Activated CD8-positive, alpha-beta T cell treated with anti-CD3 and anti-CD28 coated beads for 36 hours (primary cell): Measurements from ENCODE around the gene APOL3. TPM values are rescaled to one million over a fixed set of nuclear protein-coding genes. Genes with fewer than 3 reads are reported as not detected.
"Not testable (repeated sequence)": the region's sequence is repeated elsewhere in the genome, so short reads cannot be mapped to it uniquely, and the experiment has no call there.

Experiments
- ATAC-seq: fragments of 200-7000 bp; cut with Tn5 transposase; one replicate; pipeline ENCODE4 v1.10.0; 2021; ENCODE audit warnings: mild to moderate bottlenecking, moderate library complexity
- CTCF ChIA-PET: fragments of 350-600 bp; sonication (Branson Sonifier 250); formaldehyde crosslinking; loops from one replicate; lab custom pipeline; 2021; ENCODE audit warnings: antibody characterized with exemption; lab: Charles Lee
- POLR2A ChIA-PET: fragments of 350-600 bp; sonication (Branson Sonifier 250); formaldehyde crosslinking; loops from one replicate; lab custom pipeline; 2021; ENCODE audit warnings: antibody characterized with exemption; lab: Charles Lee
- DNase-seq: peaks from one replicate; pipeline ENCODE4 v3.0.0-alpha.2; 2020
- H3K27ac Mint-ChIP-seq: one replicate; pipeline ENCODE4 v1.8.0; 2021; ENCODE audit warnings: mild to moderate bottlenecking, mixed read lengths
- H3K27me3 Mint-ChIP-seq: one replicate; pipeline ENCODE4 v1.8.0; 2021; ENCODE audit warnings: mixed read lengths
- H3K36me3 Mint-ChIP-seq: one replicate; pipeline ENCODE4 v1.8.0; 2021; ENCODE audit warnings: low read depth, mixed read lengths
- H3K4me1 Mint-ChIP-seq: one replicate; pipeline ENCODE4 v1.8.0; 2021; ENCODE audit warnings: low read depth, mixed read lengths
- H3K4me3 Mint-ChIP-seq: one replicate; pipeline ENCODE4 v1.8.0; 2021; ENCODE audit warnings: mild to moderate bottlenecking, moderate library complexity, mixed read lengths
- H3K9me3 Mint-ChIP-seq: one replicate; pipeline ENCODE4 v1.8.0; 2021; ENCODE audit warnings: mixed read lengths
- CTCF ChIP-seq: fragments of 200-600 bp; IDR thresholded peaks from one replicate; pipeline ENCODE4 v1.8.0; 2022; ENCODE audit warnings: antibody characterized with exemption, mild to moderate bottlenecking
- intact Hi-C: fragments of 100-400 bp; cut with micrococcal nuclease; formaldehyde crosslinking; loops from one replicate; pipeline ENCODE4 v1.10.0; 2022
- total RNA-seq, 2 experiments: library from RNA; stranded (reverse); gene quantifications; one replicate each; pipeline ENCODE4 v1.2.3, GENCODE V29; 2021

Gene APOL3
- total RNA-seq, 2 experiments from 2014 or later = 44.5 to 46.7 TPM

GRCh38 chr22:36156119-36156514 lies 4.4 kb downstream of the APOL3 start:
- peaks cover 45% of the 10 kb centered on the region for H3K36me3 Mint-ChIP-seq
- intact Hi-C loops = no loop called here

DNA sequence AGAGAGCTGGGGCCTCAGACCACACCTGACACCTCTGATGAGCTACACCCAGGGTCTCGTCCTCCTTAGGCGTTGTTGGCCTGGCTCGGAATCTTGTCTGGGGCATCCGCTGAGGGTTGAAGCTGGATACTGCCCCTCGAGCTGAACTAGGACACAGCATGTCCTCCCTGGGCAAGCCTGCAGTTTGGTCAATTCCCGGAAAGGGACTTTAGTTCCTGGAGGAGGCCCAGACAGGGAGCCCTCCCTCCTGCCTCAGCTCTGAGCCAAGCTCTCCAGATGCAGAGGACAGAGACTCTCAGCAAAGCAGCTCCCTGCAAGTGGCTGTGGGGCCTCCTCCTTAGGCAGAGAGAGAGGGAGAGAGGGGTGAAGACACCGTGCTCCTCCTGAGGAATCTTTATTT lies 4.9 kb downstream of the APOL3 start:
- ChIA-PET CTCF (interaction anchor here (0.9 to 1.3 kb wide), 3 partner anchors 22 to 330 kb away, joined by 3 to 4 read pairs (median 3); no protein-coding TSS in a partner anchor), POLR2A (interaction anchor here (0.6 kb wide), 1 partner anchor 85 kb away, joined by 3 read pairs; no protein-coding TSS in a partner anchor)
- H3K9me3 Mint-ChIP-seq = peaks cover 11% of the 10 kb centered on the region
- peaks cover 45% of the 10 kb centered on the region for H3K36me3 Mint-ChIP-seq
- H3K27ac Mint-ChIP-seq = peak overlapping the region; percentile 99
- peaks cover 86% of the 10 kb centered on the region for H3K4me1 Mint-ChIP-seq
- no peak for DNase-seq
- H3K27me3 Mint-ChIP-seq = no peaks in the 10 kb centered on the region
- no peak for TF ChIP-seq CTCF
- peak overlapping the region; percentile 89 for H3K4me3 Mint-ChIP-seq
- no peak for ATAC-seq
- intact Hi-C loops = no loop called here

More at GRCh38 chr22:36156119-36156514, 4.4 kb downstream of the APOL3 start:
- peaks cover 11% of the 10 kb centered on the region for H3K9me3 Mint-ChIP-seq
- ATAC-seq = no peak
- POLR2A ChIA-PET = interaction anchor here (0.6 to 0.8 kb wide), 2 partner anchors 85 to 109 kb away, joined by 3 read pairs; no protein-coding TSS in a partner anchor
- CTCF ChIA-PET = interaction anchor here (1.1 to 10.5 kb wide), 3 partner anchors 20 to 330 kb away, joined by 3 to 156 read pairs (median 4); no protein-coding TSS in a partner anchor
- TF ChIP-seq CTCF = no peak
- no peaks in the 10 kb centered on the region for H3K27me3 Mint-ChIP-seq
- peak overlapping the region; percentile 99 for H3K27ac Mint-ChIP-seq
- H3K4me3 Mint-ChIP-seq = peak overlapping the region; percentile 89
- DNase-seq = no peak
- H3K4me1 Mint-ChIP-seq = peaks cover 86% of the 10 kb centered on the region

DNA sequence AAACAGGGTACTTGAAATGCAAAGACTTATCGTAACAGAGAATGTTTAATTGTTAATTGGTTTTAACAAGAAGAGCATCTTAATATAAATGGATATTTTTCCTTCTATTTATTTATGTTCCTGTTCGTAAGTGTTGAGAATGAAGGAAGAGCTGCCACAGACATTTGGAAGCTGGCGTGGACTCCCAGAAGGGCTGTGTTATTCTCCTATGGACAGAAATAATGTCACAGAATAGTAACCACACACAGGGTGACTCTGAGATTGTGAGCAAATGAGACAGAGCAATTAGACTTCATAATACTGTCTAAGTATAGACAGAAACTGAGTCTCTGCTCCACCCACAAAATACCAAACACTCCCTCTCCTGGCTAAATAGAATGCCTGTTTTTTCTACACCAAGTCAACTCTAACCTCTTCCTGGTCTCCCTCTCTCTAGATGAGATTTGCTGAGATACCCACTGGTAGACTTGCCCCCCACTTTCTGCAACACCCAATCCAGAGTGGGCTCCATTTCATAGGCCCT lies 6.1 kb downstream of the APOL3 start:
- Mint-ChIP-seq H3K36me3 (peaks cover 45% of the 10 kb centered on the region), H3K4me1 (peaks cover 89% of the 10 kb centered on the region), H3K9me3 (peaks cover 11% of the 10 kb centered on the region), H3K4me3 (peak overlapping the region; percentile 89), H3K27ac (peak overlapping the region; percentile 99), H3K27me3 (no peaks in the 10 kb centered on the region)
- peak; percentile 14 for TF ChIP-seq CTCF
- DNase-seq (no peak), ATAC-seq (no peak)
- POLR2A ChIA-PET = interaction anchor here (1.4 kb wide), 1 partner anchor 9 kb away, joined by 5 read pairs; no protein-coding TSS in a partner anchor
- intact Hi-C loops = no loop called here
- CTCF ChIA-PET = interaction anchor here (0.9 to 4.5 kb wide), 4 partner anchors 9 to 26 kb away, joined by 3 to 37 read pairs (median 4); no protein-coding TSS in a partner anchor

GRCh38 chr22:36153501-36154422 lies 6.8 kb downstream of the APOL3 start:
- DNase-seq (no peak), ATAC-seq (no peak)
- CTCF ChIA-PET = interaction anchor here (0.9 to 4.5 kb wide), 6 partner anchors 8 to 88 kb away, joined by 3 to 37 read pairs (median 9); no protein-coding TSS in a partner anchor
- Mint-ChIP-seq H3K27ac (peak overlapping the region; percentile 99), H3K36me3 (peaks cover 44% of the 10 kb centered on the region), H3K27me3 (no peaks in the 10 kb centered on the region), H3K9me3 (peaks cover 11% of the 10 kb centered on the region), H3K4me3 (no peak overlapping the region), H3K4me1 (peaks cover 82% of the 10 kb centered on the region)
- POLR2A ChIA-PET = interaction anchor here (0.8 to 1.4 kb wide), 4 partner anchors 8 to 84 kb away, joined by 3 to 5 read pairs (median 4); no protein-coding TSS in a partner anchor
- no peak for TF ChIP-seq CTCF
- intact Hi-C loops = no loop called here

DNA sequence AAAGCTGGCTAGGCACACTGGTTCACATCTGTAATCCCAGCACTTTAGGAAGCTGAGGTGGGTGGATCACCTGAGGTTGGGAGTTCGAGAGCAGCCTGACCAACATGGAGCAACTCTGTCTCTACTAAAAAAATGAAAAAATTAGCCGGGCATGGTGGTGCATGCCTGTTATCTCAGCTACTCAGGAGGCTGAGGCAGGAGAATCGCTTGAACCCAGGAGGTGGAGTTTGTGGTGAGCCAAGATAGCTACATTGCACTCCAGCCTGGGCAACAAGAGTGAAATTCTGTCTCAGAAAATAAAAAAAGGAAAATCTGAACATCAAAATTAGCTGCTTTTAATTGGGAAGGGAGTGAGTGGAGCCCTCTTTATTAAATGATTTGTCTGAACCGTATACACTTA lies 7.7 kb downstream of the APOL3 start:
- ATAC-seq, H3K4me3 Mint-ChIP-seq, DNase-seq, intact Hi-C loops, H3K27me3 Mint-ChIP-seq: not testable (repeated sequence)
- POLR2A ChIA-PET = interaction anchor here (0.8 to 1.3 kb wide), 4 partner anchors 9 to 85 kb away, joined by 3 to 4 read pairs (median 4); no protein-coding TSS in a partner anchor
- Mint-ChIP-seq H3K9me3 (peaks cover 11% of the 10 kb centered on the region), H3K27ac (peak overlapping the region; percentile 99), H3K4me1 (peaks cover 77% of the 10 kb centered on the region), H3K36me3 (peaks cover 44% of the 10 kb centered on the region)
- CTCF ChIA-PET = interaction anchor here (1.1 to 4.5 kb wide), 7 partner anchors 9 to 87 kb away, joined by 3 to 37 read pairs (median 11); no protein-coding TSS in a partner anchor
